ENCODE measurements around the gene FPR1. TPM values are rescaled to one million over a fixed set of nuclear protein-coding genes. Genes with fewer than 3 reads are reported as not detected.

The FPR1 gene
- total RNA-seq, 3 donors from 2014 or later (not counting 1 experiment from before 2014, with no cell fraction given) = 3.4 to 20.2 (median 6.4) TPM

DNA sequence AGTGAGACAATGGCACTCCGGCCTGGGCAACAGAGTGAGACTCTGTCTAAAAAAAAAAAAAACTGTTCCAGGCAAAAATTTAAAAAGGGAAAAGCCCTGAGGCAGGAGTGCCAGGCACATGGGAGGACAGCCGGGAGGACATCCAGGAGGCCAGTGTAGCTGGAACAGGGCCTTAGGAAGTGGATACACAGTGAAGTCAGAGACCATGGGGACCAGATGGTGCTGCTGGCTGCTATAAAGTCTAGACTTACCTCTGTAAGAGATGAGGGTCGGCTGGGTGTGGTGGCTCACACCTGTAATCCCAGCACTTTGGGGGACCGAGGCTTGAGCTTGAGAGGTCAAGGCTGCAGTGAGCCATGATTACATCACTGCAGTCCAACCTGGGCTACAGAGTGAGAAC, 42.9 kb downstream of the FPR1 start:
- ATAC-seq (no peak), DNase-seq (no peak)
- H3K9me3 Mint-ChIP-seq = no peaks in the 10 kb centered on the region
- H3K36me3 Mint-ChIP-seq = no peaks in the 10 kb centered on the region
- H3K4me3 Mint-ChIP-seq = no peak overlapping the region
- no peaks in the 10 kb centered on the region for H3K9me3 ChIP-seq (ENCODE audit: control insufficient read depth, insufficient read depth, low read length)
- 94% methylated on average over 4 of the region's 4 CpGs for WGBS (ENCODE audit: insufficient coverage)
- no peak for TF ChIP-seq CTCF (IDR thresholded peaks at IDR 0.05)
- no peak overlapping the region for H3K4me3 ChIP-seq (ENCODE audit: low read length)
- H3K36me3 ChIP-seq (ENCODE audit: control insufficient read depth, insufficient read depth, low read length) = no peaks in the 10 kb centered on the region
- H3K27me3 ChIP-seq (ENCODE audit: control insufficient read depth, insufficient read depth, low read length) = no peaks in the 10 kb centered on the region
- no peak overlapping the region for H3K27ac ChIP-seq (ENCODE audit: low read length)
- intact Hi-C loops (cut with micrococcal nuclease) = no loop called here
- peaks cover 13% of the 10 kb centered on the region for H3K4me1 ChIP-seq (ENCODE audit: control insufficient read depth, insufficient read depth, low read length)
- H3K4me1 Mint-ChIP-seq = peaks cover 18 to 23% of the 10 kb centered on the region in 2 donors
- H3K27ac Mint-ChIP-seq = no peak overlapping the region
- H3K27me3 Mint-ChIP-seq (ENCODE audit: low read depth in 2 of 2) = peaks cover 12 to 17% of the 10 kb centered on the region in 2 donors

- H3K4me1 ChIP-seq (ENCODE audit: control insufficient read depth, insufficient read depth, low read length) = peaks cover 31% of the 10 kb centered on the region
- TF ChIP-seq CTCF (IDR thresholded peaks at IDR 0.05) = no peak
- peaks cover 5% of the 10 kb centered on the region for H3K27me3 ChIP-seq (ENCODE audit: control insufficient read depth, insufficient read depth, low read length)
- WGBS (ENCODE audit: insufficient coverage) = 98% methylated on average over 3 of the region's 3 CpGs
- ATAC-seq = no peak
- Mint-ChIP-seq H3K4me1 (peaks cover 31 to 41% of the 10 kb centered on the region in 2 donors), H3K27me3 (ENCODE audit: low read depth in 2 of 2) (peaks cover 12 to 18% of the 10 kb centered on the region in 2 donors), H3K36me3 (no peaks in the 10 kb centered on the region), H3K4me3 (peak overlapping the region; percentile 60), H3K9me3 (no peaks in the 10 kb centered on the region), H3K27ac (peak overlapping the region in 1 of 2 donors; percentile 88)
- H3K27ac ChIP-seq (ENCODE audit: low read length) = no peak overlapping the region
- H3K9me3 ChIP-seq (ENCODE audit: control insufficient read depth, insufficient read depth, low read length) = no peaks in the 10 kb centered on the region
- intact Hi-C loops (cut with micrococcal nuclease) = no loop called here
- no peaks in the 10 kb centered on the region for H3K36me3 ChIP-seq (ENCODE audit: control insufficient read depth, insufficient read depth, low read length)
- DNase-seq = no peak
- no peak overlapping the region for H3K4me3 ChIP-seq (ENCODE audit: low read length)
Measured at GRCh38 chr19:51706885-51707284, 44.8 kb downstream of the FPR1 start.

DNA sequence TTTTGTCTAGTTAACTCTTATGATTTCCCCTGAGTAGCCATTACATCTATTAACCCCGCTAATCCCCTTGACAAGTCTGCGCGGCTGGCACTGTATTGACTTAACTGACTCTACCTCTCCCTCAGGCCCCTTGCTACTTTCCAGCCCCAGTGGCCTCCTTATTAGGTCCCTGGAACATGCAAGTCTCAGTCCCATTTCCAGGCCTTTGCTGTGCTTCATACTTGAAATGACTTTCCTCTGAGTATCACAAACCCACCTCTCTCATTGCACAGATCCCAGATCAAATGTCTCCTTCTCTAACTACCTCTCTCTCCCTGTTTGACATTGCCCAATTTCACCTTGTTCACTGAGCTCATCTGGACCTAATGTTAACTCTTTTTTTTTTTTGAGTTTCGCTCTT, 45.4 kb downstream of the FPR1 start:
- H3K27me3 Mint-ChIP-seq (ENCODE audit: low read depth in 2 of 2) = peaks cover 12 to 16% of the 10 kb centered on the region in 2 donors
- TF ChIP-seq CTCF (IDR thresholded peaks at IDR 0.05) = no peak
- no peaks in the 10 kb centered on the region for H3K36me3 Mint-ChIP-seq
- over 99% methylated on average over 4 of the region's 4 CpGs for WGBS (ENCODE audit: insufficient coverage)
- Histone ChIP-seq H3K9me3 (ENCODE audit: control insufficient read depth, insufficient read depth, low read length) (no peaks in the 10 kb centered on the region), H3K4me3 (ENCODE audit: low read length) (no peak overlapping the region), H3K27me3 (ENCODE audit: control insufficient read depth, insufficient read depth, low read length) (peaks cover 5% of the 10 kb centered on the region), H3K4me1 (ENCODE audit: control insufficient read depth, insufficient read depth, low read length) (peaks cover 31% of the 10 kb centered on the region), H3K27ac (ENCODE audit: low read length) (no peak overlapping the region), H3K36me3 (ENCODE audit: control insufficient read depth, insufficient read depth, low read length) (no peaks in the 10 kb centered on the region)
- ATAC-seq = no peak
- intact Hi-C loops (cut with micrococcal nuclease) = no loop called here
- DNase-seq = no peak
- H3K4me1 Mint-ChIP-seq = peaks cover 31 to 41% of the 10 kb centered on the region in 2 donors
- no peaks in the 10 kb centered on the region for H3K9me3 Mint-ChIP-seq
- peak overlapping the region; percentile 60 for H3K4me3 Mint-ChIP-seq
- H3K27ac Mint-ChIP-seq = peak overlapping the region; percentile 85 to 88

- intact Hi-C loops (cut with micrococcal nuclease) = no loop called here
Measured at GRCh38 chr19:51704626-51705025, 47.1 kb downstream of the FPR1 start.

More at GRCh38 chr19:51704626-51705025, 47.1 kb downstream of the FPR1 start:
- WGBS (ENCODE audit: insufficient coverage) = 47% methylated on average over 4 of the region's 4 CpGs
- no peak for ATAC-seq
- DNase-seq = no peak
- Histone ChIP-seq H3K36me3 (ENCODE audit: control insufficient read depth, insufficient read depth, low read length) (no peaks in the 10 kb centered on the region), H3K4me1 (ENCODE audit: control insufficient read depth, insufficient read depth, low read length) (peaks cover 31% of the 10 kb centered on the region), H3K27ac (ENCODE audit: low read length) (peak overlapping the region; percentile 82), H3K27me3 (ENCODE audit: control insufficient read depth, insufficient read depth, low read length) (peaks cover 5% of the 10 kb centered on the region), H3K4me3 (ENCODE audit: low read length) (peak overlapping the region; percentile 73), H3K9me3 (ENCODE audit: control insufficient read depth, insufficient read depth, low read length) (no peaks in the 10 kb centered on the region)
- Mint-ChIP-seq H3K27ac (peak overlapping the region; percentile 85 to 88), H3K27me3 (ENCODE audit: low read depth in 2 of 2) (peaks cover 2 to 12% of the 10 kb centered on the region in 2 donors), H3K4me3 (peak overlapping the region; percentile 92), H3K36me3 (no peaks in the 10 kb centered on the region), H3K4me1 (peaks cover 31 to 41% of the 10 kb centered on the region in 2 donors), H3K9me3 (no peaks in the 10 kb centered on the region)
- TF ChIP-seq CTCF (IDR thresholded peaks at IDR 0.05) = no peak

Measured in natural killer cell (primary cell).